GM19099 (cell line): ENCODE results near the gene CBARP.

ENCODE experiments used
- POLR2A ChIP-seq: IDR thresholded peaks from 3 replicates; pipeline ENCODE4 v1.6.1; 2011; ENCODE audit warnings: low read depth; ENCODE audit not compliant: insufficient read length; ENCODE audit errors: extremely low read depth

Gene CBARP, protein sequence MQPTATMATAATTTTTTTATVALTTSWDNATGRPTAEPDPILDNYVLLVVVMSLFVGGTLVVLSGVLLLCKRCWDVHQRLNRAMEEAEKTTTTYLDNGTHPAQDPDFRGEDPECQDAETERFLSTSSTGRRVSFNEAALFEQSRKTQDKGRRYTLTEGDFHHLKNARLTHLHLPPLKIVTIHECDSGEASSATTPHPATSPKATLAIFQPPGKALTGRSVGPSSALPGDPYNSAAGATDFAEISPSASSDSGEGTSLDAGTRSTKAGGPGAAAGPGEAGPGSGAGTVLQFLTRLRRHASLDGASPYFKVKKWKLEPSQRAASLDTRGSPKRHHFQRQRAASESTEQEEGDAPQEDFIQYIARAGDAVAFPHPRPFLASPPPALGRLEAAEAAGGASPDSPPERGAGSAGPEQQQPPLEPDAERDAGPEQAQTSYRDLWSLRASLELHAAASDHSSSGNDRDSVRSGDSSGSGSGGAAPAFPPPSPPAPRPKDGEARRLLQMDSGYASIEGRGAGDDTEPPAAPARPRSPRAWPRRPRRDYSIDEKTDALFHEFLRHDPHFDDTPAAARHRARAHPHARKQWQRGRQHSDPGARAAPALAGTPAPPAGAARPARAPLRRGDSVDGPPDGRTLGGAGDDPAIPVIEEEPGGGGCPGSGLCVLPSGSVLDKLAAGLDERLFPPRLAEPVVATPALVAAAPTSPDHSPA

DNA sequence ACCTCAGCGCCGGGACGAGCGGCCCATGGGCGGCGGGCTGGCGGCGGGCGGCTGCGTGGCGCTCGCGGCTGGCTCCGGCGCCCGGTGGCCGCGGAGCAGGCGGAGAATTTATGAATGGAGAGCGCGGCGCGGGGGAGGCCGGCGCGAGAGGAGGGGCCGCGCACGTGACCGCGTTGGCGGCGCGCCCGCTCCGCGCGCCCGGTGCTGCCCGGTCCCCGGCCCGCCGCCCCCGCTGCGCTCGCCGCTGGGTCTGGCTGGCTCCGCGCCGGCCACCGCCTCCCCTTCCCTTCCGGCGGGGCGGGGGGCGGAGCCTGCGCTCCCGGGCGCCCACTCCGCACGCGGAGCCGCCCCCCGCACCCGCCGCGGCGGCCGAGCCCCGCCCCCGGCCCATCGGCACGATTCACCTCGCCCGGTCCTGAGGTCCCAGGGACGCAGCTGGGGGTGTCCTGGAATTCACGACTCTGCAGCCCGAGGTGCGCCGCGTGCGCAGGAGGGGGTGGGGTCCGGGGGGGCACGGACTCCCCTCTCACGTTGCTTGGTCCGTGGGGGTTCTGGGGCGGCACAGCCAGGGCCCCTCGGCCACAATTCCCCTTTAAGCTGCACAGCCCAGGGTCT lies at the start of gene CBARP:
Gene CBARP, minus strand, starts transcription at position 252 of the 615 bp plus-strand sequence. CDS start 1,905 bp downstream, outside the sequence.
- no peak for TF ChIP-seq POLR2A

DNA sequence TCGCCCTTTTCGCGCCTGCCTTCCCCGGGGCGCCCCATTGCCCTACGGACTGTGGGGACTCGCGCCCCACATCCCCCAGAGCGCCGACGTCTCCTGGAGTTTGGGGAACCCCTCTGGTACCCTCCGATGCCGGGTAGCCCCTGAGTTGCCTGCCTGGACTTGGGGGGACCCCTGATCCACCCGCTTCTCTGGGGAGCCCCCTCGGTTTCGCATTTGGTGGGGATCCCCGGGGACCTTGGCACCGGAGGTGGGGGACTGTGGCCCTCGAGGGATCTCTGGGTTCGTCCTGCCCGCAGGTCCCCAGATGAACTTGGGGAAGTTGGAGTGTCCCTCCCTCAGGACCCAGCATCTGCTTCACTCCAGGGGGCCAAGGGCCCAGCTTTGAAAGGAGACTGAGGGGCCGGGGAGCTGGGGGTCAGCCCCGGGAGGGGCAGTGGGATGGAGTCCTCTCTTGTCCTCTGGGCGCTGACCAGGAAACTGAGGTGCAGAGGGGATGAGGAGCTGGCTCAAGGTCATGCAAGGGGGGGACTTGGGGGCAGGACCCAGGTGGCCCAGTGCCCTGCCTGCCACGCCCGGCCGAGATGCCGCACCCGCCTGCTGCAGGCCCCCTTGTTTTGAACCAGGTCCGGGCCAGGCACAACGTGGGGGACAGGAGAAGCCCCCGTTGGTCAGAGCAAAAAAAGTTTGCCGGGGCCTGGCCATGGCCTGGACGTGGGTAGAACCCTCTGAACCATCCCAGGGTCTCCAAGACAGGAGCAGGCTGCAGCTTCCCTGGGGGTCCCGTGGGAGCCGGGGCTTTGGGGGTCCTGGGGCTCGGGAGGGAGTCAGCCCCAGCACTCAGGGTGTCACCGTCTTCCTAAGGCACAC lies 48.9 kb upstream of the CBARP start:
- TF ChIP-seq POLR2A: no peak

DNA sequence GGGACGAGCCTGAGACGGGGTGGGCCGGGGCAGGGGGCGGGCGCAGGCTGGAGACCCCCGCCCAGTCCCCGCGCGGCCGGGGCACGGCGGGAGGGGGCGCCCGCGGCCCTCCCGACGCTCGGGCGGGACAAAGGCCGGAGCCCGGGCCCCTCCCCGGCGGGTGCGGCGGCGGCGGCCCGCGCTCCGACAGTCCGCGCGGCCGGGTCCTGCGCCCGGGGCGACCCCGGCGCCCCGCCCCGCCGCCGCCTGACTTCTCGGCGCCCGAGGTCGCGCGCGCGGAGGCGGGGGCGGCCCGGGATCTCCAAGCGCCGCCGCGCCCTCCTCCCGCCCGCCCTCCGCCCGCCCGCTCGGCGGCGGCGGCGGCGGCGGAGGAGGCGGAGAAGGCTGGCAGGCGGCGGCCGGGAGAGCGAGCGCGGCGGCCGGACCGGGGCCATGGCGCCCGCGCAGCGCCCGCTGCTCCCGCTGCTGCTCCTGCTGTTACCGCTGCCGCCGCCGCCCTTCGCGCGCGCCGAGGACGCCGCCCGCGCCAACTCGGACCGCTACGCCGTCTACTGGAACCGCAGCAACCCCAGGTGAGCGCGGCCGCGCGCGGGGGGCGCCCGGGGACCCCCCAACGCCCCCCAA lies 48.0 kb upstream of the CBARP start, which contains the start of gene EFNA2:
Gene EFNA2, plus strand, starts transcription at position 137 of the 624 bp plus-strand sequence. Its CDS starts 296 bp downstream, at position 433.
- no peak for TF ChIP-seq POLR2A

DNA sequence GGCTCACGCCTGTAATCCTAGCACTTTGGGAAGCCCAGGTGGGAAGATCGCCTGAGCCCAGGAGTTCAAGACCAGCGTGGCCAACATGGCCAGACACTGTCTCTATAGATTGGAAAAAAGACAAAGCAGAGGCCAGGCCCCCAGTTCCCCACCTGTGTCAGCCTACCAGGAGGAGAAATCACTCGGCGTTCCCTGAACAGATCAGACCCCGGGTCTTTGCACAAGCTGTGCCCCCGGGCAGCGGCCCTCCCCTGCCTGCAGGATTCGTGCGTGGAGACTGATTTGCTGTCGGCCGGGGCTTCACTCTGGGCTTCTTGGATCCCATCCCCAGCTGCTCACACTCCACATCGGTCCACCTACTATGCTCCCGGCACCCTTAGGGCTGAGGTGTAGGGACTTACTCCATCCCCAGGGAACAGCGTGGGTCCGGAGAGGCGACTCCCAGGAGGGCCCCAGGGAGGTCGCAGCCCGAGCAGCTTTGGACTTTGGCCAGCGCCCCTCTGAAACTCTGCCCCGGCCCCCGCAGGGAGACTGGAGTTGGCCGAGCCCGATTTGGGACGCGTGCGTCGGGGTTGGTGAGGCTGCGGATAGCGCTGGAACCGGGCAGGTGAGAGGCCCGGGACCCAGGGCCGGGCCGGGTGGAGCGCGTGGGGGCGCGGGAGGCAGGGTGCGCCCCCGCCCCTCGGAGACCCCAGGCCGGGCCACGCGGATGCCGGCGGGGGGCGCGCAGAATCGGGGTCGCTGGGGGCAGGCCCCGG lies 47.4 kb upstream of the CBARP start:
- no peak for TF ChIP-seq POLR2A

DNA sequence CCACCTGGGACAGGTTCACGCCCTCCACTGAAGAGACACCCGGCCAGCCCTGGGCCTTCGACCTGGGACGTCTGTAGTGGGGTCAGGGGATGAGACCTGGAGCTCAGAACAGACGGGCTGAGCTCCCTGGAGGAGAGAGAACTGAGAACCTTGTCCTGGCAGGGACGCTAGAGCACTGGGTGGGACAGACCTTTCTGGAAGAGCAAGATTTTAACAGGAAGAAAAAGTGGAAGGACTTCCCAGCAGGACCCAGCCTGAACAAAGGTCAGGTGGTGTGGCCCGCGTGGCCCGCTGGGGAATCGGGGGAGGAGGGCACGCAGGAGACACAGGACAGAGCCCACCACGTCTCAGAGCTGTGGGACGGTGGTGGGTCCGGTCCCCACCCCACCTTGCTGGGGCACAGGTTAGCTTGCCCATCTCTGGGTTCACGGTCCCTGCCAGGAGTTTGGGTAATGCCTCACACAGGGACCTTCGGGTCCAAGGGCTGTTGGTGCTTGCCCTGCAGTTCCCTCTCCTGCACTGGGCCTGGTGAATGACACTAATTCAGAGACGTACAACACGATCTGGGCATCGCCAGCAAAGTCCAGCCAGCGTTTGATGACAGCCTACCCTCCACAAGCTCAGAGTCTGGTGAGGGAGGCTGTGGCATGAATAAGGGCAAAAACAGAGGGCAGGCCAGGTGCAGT lies 46.6 kb upstream of the CBARP start:
- TF ChIP-seq POLR2A: no peak

DNA sequence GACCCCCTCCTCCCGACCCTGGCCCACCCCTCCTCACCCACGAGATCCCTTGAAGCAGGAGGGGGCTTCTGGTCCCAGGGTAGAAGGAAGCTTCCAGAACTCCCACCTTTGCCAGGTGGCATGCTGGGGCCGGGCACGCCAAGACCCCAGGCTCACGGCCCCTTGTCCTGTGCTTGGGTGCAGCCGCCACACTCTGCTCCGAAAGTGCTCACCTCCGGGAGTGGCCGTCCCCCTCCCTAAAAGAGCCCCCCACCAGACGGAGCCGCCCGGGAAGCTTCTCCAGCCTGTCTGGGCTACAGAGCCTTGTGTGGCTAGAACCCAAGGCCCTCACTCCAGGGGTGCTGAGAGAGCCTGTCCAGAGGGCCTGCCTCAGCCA lies 46.1 kb upstream of the CBARP start:
- TF ChIP-seq POLR2A: no peak

DNA sequence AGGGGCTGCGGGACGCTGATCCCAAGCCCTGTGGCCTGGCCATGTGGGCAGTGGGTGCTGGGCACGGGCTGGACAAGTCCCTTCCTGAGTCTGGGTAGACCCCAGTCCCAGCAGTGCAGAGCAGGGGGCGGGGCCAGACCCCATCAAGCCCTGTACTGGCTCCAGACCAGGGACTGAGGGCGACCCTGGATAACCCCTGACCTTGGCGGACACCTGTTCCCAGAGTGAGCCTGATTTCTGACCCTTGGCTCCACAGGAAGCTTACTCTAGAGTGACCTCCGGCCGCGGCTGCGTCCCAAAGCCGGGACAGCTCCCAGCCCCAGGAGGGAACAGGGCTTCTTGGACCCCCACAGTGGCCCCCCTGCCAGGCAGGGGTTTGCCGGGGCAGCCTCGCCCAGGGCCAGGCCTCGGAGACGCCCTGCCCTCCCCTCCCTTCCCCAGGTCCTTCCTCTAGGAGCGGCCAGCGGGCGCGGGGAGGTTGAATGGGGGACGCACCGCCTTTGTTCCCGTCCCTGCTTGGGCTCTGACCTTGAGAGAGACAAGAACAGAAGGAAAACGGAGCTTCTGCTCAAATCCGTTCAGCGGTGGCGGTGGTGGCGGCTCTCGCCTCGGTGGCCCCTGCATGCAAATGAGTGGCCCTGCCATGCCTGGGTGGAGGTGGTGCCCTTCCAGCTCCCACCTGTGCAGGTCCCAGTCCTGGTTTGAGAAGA lies 45.6 kb upstream of the CBARP start:
- TF ChIP-seq POLR2A: no peak

DNA sequence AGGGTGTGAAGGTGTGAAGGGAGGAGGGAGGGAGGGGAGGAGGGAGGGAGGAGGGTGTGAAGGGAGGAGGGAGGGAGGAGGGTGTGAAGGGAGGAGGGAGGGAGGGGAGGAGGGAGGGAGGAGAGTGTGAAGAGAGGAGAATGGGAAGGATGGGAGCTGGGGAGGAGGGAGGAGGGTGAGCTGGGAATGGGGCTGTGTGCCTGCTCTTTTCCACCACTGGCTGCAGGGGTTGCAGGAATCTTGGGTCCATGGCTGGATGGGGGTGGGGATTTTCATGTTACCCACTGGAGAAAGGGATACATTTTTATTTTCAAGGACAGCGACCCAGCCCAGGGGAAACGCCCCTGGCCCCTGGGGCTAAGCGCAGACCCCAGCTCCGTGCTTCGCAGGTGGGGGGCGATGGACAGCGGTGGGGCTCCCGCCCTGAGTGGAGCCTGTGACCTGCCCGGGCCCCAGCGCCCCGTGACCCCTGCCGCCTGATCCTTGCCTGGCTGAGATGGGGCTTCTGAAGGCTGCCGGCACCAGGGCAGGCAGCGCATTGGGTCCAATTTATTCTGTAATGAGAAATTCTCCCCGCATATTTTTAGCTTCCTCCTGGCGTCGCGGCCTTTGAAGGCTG lies 44.9 kb upstream of the CBARP start:
- no peak for TF ChIP-seq POLR2A

DNA sequence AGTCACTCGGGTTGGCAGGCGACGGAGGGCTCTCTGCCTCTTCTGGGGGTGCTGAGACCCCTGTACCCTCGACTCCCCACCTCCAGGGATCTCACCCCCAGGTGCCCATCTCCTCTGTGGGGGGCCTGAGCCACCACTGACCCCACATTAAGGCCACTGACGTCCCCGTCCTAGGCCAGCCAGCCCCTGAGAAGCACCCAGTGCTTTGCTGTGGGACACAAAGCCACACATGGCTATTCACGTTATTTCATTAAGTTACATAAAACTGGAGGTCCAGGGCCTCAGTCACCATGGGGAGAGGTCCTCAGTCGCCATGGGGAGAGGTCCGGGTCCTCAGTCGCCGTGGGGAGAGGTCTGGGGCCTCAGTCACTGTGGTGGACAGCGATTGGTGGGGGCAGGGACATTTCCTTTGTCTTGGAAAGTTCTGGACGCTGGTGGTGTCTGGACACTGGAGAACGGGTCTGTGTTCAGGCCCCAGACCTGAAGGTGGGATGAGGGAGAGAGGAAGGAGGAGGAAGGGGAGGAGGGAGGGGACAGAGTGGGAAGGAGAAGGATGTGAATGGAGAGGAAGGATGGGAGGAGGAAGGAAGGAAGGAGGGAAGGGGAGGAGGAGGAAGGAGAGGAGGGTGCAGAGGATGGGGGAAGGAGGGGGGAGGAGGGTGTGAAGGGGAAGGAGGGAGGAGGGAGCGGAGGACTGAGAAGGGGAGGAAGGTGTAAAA lies 43.9 kb upstream of the CBARP start:
- no peak for TF ChIP-seq POLR2A

DNA sequence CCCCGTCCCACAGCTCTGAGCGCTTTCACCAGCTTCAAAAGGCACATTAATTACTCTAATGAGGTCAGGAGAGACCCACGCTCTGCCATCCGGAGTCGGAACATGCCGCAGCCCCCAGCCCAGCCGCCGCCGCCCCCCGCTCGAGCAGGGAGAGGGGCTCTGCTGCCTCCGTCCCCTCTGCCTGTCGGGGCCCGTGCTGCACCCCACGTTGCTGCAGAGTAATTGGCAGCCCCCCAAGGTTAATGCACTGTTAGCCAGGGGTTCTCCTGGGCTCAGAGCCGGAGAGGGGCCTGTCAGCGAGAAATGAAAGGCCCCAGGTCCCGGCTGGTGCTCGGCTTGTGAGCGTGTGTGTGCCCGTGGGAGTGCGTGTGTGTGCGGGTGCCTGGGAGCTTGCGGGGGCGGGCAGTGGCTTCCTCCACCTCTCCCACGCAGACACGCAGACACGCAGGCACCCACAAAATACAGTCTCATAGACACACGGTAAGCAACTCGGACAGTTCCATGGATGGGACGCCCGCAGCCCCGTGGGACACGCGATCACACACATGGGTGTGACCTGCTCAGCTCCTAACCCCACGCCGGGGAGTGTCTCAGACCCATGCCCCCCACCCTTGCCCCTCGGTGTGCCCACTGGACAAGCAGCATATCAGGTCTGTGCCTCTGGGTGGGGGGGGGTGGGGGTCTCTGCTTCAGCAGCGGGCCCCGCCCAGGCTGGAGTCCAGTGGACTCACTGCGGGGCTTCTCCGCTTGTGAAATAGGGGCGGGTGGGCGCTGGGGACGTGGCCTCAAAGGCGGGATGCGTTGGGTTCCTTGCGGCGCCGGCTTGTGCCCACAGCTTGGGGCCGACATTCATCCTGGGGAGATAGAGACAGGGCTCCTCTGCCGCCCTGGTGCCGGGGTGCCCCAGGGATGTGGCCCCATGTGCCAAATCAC lies 43.1 kb upstream of the CBARP start:
- no peak for TF ChIP-seq POLR2A

DNA sequence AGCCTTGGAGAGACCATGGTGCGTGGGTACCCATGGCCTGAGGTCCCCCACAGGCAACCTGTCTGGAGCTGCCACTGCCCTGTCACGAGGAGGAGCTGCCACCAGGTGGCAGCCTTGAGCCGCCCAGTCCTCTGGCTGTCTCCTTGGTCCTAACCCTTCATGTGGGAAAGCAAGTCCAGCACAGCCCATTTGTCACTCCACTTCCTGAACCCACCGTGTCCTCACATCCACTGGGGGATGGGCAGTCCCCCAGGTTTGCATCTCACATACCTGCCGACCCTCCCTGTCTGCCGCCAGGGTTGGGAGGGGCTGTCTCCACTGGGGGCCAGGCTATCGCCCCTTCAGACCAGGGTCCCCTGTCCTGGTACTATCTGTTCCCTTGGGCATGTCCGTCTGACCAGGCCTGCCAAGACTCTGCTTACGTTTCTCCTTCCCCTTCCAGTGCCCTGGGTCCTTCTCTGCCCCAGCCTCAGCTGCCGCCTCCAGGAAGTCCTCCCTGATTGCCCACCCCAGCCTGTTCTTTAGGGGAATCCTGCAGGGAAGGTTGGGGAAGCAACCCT lies 42.1 kb upstream of the CBARP start:
- TF ChIP-seq POLR2A: no peak
